Tibial nerve (tissue), 4 donors: ENCODE measurements around the gene CTNNA2.
"Not testable (repeated sequence)": the region's sequence is repeated elsewhere in the genome, so short reads cannot be mapped to it uniquely, and the experiment has no call there.

ENCODE experiments used
- CTCF ChIP-seq, 5 experiments: fragments of 200-600 bp in 3 of 5; fragments of 450-650 bp in 2 of 5; sonication (generic) in 3 of 5; IDR thresholded peaks; one replicate each; pipeline ENCODE4 v1.5.1; 2016 to 2019; ENCODE audit warnings: antibody characterized with exemption in 5 of 5, mild to moderate bottlenecking in 3 of 5, moderate library complexity in 2 of 5
- EP300 ChIP-seq, 2 donors: sonication (generic); formaldehyde crosslinking; IDR thresholded peaks; one replicate each; pipeline ENCODE4 v1.6.1; 2017; ENCODE audit warnings: antibody characterized with exemption in 2 of 2, mild to moderate bottlenecking in 1 of 2
- POLR2A ChIP-seq, 2 donors: fragments of 450-650 bp; IDR thresholded peaks; one replicate each; pipeline ENCODE4 v1.6.1; 2017; ENCODE audit warnings: antibody characterized with exemption in 2 of 2, mild to moderate bottlenecking in 2 of 2, moderate library complexity in 2 of 2

GRCh38 chr2:80098503-80098902 lies 585.7 kb downstream of the CTNNA2 start:
- TF ChIP-seq CTCF, POLR2A, EP300 (IDR thresholded peaks at IDR 0.05): not testable (repeated sequence)
